HEK293 (cell line): ENCODE measurements around the gene LIMCH1.
A peak's percentile ranks its signal among the peaks of the same experiment; 100 is the strongest.

ENCODE experiments used
- CTCF ChIA-PET: fragments of 350-600 bp; formaldehyde crosslinking; extraction: SDS; loops from one replicate; lab custom pipeline; 2021; ENCODE audit warnings: antibody characterized with exemption; lab: Yijun Ruan, JAX
- POLR2A ChIA-PET: fragments of 300-600 bp; formaldehyde crosslinking; extraction: SDS; loops from one replicate; lab custom pipeline; 2020; ENCODE audit warnings: antibody characterized with exemption, inconsistent platforms; lab: Yijun Ruan, JAX
- H3K27ac ChIP-seq: fragments of 200-500 bp; sonication (Bioruptor generic); 2 replicates; pipeline ENCODE4 v1.5.1; 2014; ENCODE audit warnings: low read depth, low read length, control low read depth, inconsistent platforms; ENCODE audit errors: extremely low read depth
- H3K36me3 ChIP-seq, 2 experiments: fragments of 200-500 bp in 1 of 2; sonication (Bioruptor generic) in 1 of 2; 1 replicate in 1 of 2; 2 replicates in 1 of 2; pipeline ENCODE4 v1.5.1; 2014 to 2017; ENCODE audit warnings: inconsistent platforms in 2 of 2, low read length in 2 of 2; ENCODE audit not compliant: control insufficient read depth in 2 of 2, insufficient read depth in 1 of 2
- H3K4me1 ChIP-seq: fragments of 200-500 bp; sonication (Bioruptor generic); 2 replicates; pipeline ENCODE4 v1.5.1; 2014; ENCODE audit warnings: mild to moderate bottlenecking, low read length, inconsistent platforms; ENCODE audit not compliant: control insufficient read depth, insufficient read depth
- H3K4me3 ChIP-seq: 2 replicates; pipeline ENCODE4 v1.5.1; 2011; ENCODE audit warnings: low read depth, mild to moderate bottlenecking, control low read depth, low read length, moderate library complexity
- H3K9me3 ChIP-seq: fragments of 200-500 bp; sonication (Bioruptor generic); 2 replicates; pipeline ENCODE4 v1.5.1; 2014; ENCODE audit warnings: low read depth, low read length, inconsistent platforms; ENCODE audit not compliant: control insufficient read depth, insufficient read depth
- CTCF ChIP-seq: fragments of 450-650 bp; formaldehyde crosslinking; IDR thresholded peaks from 2 replicates; pipeline ENCODE4 v1.5.1; 2016; ENCODE audit warnings: missing biosample characterization, missing genetic modification characterization
- GLIS1 ChIP-seq: fragments of 450-650 bp; formaldehyde crosslinking; IDR thresholded peaks from 2 replicates; pipeline ENCODE4 v1.5.1; 2016; ENCODE audit warnings: missing biosample characterization, missing genetic modification characterization
- GLIS2 ChIP-seq: fragments of 450-650 bp; formaldehyde crosslinking; IDR thresholded peaks from 2 replicates; pipeline ENCODE4 v1.5.1; 2016; ENCODE audit warnings: missing biosample characterization, missing genetic modification characterization
- KLF9 ChIP-seq: fragments of 450-650 bp; formaldehyde crosslinking; IDR thresholded peaks from 2 replicates; pipeline ENCODE4 v1.5.1; 2016; ENCODE audit warnings: missing biosample characterization, missing genetic modification characterization, low read depth
- PRDM6 ChIP-seq: fragments of 450-650 bp; formaldehyde crosslinking; IDR thresholded peaks from 2 replicates; pipeline ENCODE4 v1.5.1; 2017; ENCODE audit warnings: missing biosample characterization, missing genetic modification characterization
- REST ChIP-seq: fragments of 450-650 bp; formaldehyde crosslinking; IDR thresholded peaks from 2 replicates; pipeline ENCODE4 v1.5.1; 2016; ENCODE audit warnings: missing biosample characterization, missing genetic modification characterization
- SCRT1 ChIP-seq: fragments of 450-650 bp; formaldehyde crosslinking; IDR thresholded peaks from 2 replicates; pipeline ENCODE4 v1.5.1; 2016; ENCODE audit warnings: missing biosample characterization, missing genetic modification characterization, borderline replicate concordance
- SCRT2 ChIP-seq: fragments of 450-650 bp; formaldehyde crosslinking; IDR thresholded peaks from 2 replicates; pipeline ENCODE4 v1.5.1; 2016; ENCODE audit warnings: missing biosample characterization, missing genetic modification characterization
- SP7 ChIP-seq: fragments of 450-650 bp; formaldehyde crosslinking; IDR thresholded peaks from 2 replicates; pipeline ENCODE4 v1.5.1; 2016; ENCODE audit warnings: missing biosample characterization, missing genetic modification characterization
- ZBTB17 ChIP-seq: fragments of 450-650 bp; formaldehyde crosslinking; IDR thresholded peaks from 2 replicates; pipeline ENCODE4 v1.5.1; 2016; ENCODE audit warnings: missing biosample characterization, missing genetic modification characterization
- ZFP37 ChIP-seq: fragments of 450-650 bp; formaldehyde crosslinking; IDR thresholded peaks from 2 replicates; pipeline ENCODE4 v1.5.1; 2016; ENCODE audit warnings: missing biosample characterization, missing genetic modification characterization
- ZIC2 ChIP-seq: fragments of 450-650 bp; formaldehyde crosslinking; IDR thresholded peaks from 2 replicates; pipeline ENCODE4 v1.5.1; 2016; ENCODE audit warnings: missing biosample characterization, missing genetic modification characterization
- ZNF112 ChIP-seq: fragments of 450-650 bp; formaldehyde crosslinking; IDR thresholded peaks from 2 replicates; pipeline ENCODE4 v1.5.0; 2017; ENCODE audit warnings: missing biosample characterization, missing genetic modification characterization
- ZNF274 ChIP-seq, 2 experiments: fragments of 200-500 bp in 1 of 2; fragments of 450-650 bp in 1 of 2; sonication (Bioruptor generic) in 1 of 2; formaldehyde crosslinking in 1 of 2; IDR thresholded peaks; 2 replicates each; pipeline versions ENCODE4 v1.5.1 to v1.6.1; 2014 to 2016; ENCODE audit warnings: borderline replicate concordance in 1 of 2, inconsistent platforms in 1 of 2, low read length in 1 of 2, missing biosample characterization in 1 of 2, missing genetic modification characterization in 1 of 2
- ZNF350 ChIP-seq: fragments of 450-650 bp; formaldehyde crosslinking; IDR thresholded peaks from 2 replicates; pipeline ENCODE4 v1.5.0; 2017; ENCODE audit warnings: missing biosample characterization, mild to moderate bottlenecking, missing genetic modification characterization
- ZNF704 ChIP-seq: fragments of 450-650 bp; formaldehyde crosslinking; IDR thresholded peaks from 2 replicates; pipeline ENCODE4 v1.5.1; 2016; ENCODE audit warnings: missing biosample characterization, missing genetic modification characterization
- ZNF776 ChIP-seq: fragments of 450-650 bp; formaldehyde crosslinking; IDR thresholded peaks from 2 replicates; pipeline ENCODE4 v1.5.0; 2017; ENCODE audit warnings: missing biosample characterization, missing genetic modification characterization, borderline replicate concordance

LIMCH1 gene

GRCh38 chr4:41611881-41612871 is 74.2 kb downstream of the LIMCH1 start:
- CTCF ChIA-PET, result interaction anchor here (0.7 kb wide), 1 partner anchor 104 kb away, joined by 5 read pairs; no protein-coding TSS in a partner anchor
- POLR2A ChIA-PET, result no interaction called here
- no peaks in the 10 kb centered on the region for H3K36me3 ChIP-seq

GRCh38 chr4:41613386-41613785 is 75.4 kb downstream of the LIMCH1 start:
- H3K9me3 ChIP-seq, result no peaks in the 10 kb centered on the region
- POLR2A ChIA-PET, result no interaction called here
- CTCF ChIA-PET, result no interaction called here
- peaks cover 8% of the 10 kb centered on the region for H3K4me1 ChIP-seq
- H3K27ac ChIP-seq, result no peak overlapping the region
- H3K4me3 ChIP-seq, result no peak overlapping the region
- no peaks in the 10 kb centered on the region for H3K36me3 ChIP-seq
- TF ChIP-seq PRDM6 (tag by site-specific recombination) (no peak), ZNF704 (no peak), GLIS1 (tag by site-specific recombination) (no peak), CTCF (tag by site-specific recombination) (no peak), ZNF776 (tag by site-specific recombination) (no peak), ZNF274 (IDR thresholded peaks at IDR 0.05; ENCODE audit: low read length) (no peak), ZNF274 (tag by site-specific recombination; IDR thresholded peaks at IDR 0.05; ENCODE audit: borderline replicate concordance) (no peak), KLF9 (no peak)

More at GRCh38 chr4:41611881-41612871, 74.2 kb downstream of the LIMCH1 start:
- Histone ChIP-seq H3K9me3 (no peaks in the 10 kb centered on the region), H3K4me3 (no peak overlapping the region), H3K27ac (no peak overlapping the region), H3K4me1 (peaks cover 8% of the 10 kb centered on the region)
- TF ChIP-seq ZIC2 (tag by site-specific recombination) (peak; percentile 72), ZNF350 (tag by site-specific recombination) (no peak), SCRT1 (tag by site-specific recombination) (peak; percentile 73), ZFP37 (no peak), REST (tag by site-specific recombination) (no peak), ZNF112 (no peak), SCRT2 (tag by site-specific recombination) (peak; percentile 71), GLIS1 (tag by site-specific recombination) (peak; percentile 97), SP7 (tag by site-specific recombination) (peak; percentile 56; the same call in 1 of the 2 replicates), PRDM6 (tag by site-specific recombination) (peak; percentile 34; the same call in 1 of the 2 replicates), GLIS2 (tag by site-specific recombination) (no peak), ZBTB17 (tag by site-specific recombination) (0 out of 2 replicates have a peak, but pooled peaks have one; percentile 24)
